GM19328 (cell line): ENCODE data around the gene TBCCD1.
"Not testable (repeated sequence)": the region's sequence is repeated elsewhere in the genome, so short reads cannot be mapped to it uniquely, and the experiment has no call there.

ENCODE experiments used
- ATAC-seq: cut with Tn5 transposase; IDR thresholded peaks from one replicate; pipeline ENCODE4 v1.9.1; 2021; ENCODE audit warnings: mild to moderate bottlenecking, moderate library complexity; ENCODE audit not compliant: unreplicated experiment

Gene TBCCD1

DNA sequence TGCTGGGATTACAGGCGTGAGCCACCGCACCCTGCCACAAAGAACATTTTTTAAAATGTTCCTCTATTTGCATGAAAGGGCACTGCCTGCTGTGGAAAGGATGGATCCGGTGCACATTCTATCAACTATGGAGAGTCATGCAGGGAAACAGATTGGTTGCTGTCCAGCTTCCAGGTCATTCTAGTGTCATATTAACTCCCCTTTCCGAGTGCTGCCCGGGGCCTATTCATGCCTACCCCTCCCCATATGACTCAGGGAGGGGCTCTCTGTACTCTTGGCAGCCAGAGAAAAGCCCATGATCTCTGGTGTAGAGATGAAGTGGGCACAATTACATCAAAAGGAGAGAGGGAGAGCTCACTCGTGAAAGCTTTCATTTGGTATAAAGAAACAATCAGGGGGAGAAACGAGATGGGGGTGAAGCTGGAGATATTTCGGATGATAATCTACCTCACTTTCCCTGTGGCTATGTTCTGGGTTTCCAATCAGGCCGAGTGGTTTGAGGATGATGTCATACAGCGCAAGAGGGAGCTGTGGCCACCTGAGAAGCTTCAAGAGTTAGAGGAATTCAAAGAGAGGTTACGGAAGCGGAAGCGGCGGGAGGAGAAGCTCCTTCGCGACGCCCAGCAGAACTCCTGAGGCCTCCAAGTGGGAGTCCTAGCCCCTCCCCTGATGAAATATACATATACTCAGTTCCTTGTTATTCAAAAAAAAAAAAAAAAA, 29.6 kb upstream of the TBCCD1 start:
- no peak for ATAC-seq

DNA sequence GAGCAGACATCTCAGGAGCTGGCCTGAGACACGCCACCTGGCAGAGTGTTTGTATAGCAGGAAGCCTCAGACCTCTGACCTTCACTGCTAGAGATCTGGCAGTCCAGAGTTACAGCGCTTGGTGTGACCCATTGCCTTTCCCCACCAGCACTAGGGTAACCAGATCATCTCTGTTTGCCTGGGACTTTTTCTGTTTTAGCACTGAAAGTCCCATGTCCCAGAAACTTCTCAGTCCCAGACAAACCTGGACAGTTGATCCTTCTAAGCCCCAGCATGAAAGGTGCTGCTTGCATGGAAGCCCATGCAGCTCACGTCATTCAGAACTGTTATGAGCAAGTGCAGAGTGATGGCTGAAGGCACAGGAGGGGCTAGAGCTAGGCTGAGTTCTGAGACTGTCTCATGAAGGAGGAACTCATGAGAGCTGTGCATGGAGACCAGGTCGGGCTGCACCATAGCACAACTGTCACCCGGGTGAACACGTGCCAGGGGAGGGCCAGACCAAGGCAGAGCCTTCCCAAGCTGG, 27.5 kb upstream of the TBCCD1 start:
- no peak for ATAC-seq

DNA sequence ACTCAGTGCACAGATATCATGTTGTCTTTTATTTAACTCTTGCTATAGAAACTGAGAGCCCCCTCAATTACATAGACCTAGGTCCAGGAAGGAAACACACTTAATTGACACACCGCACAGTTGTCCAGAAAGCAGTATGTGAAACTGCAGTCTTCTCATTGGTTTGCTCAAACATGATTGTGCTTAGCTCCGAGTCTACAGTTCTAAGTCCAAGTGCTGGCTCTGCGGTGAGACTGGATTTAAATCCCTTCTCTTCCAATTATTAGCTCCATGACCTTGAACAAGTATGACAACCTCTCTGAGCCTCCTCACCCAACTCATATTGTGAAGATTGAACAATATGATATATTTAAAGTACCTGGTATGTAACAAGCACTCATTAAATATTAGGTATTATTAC, 26.7 kb upstream of the TBCCD1 start:
- no peak for ATAC-seq

DNA sequence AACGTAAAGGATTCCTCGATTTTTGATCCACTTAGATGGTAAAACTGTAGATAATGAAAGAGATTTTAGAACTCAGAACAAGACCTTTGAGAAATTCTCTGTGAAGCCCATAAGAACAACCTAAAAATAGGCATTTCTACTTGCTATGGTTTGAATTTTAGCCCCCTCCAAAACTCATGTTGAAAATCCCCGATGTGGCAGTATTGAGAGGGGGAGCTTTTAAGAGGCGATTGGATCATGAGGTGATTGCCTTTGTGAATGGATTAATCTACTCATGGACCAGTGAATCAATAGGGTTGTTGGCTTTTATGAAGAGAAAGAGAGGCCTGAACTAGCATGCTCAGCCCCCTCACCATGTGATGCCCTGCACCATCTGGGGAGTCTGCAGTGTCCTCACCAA, 25.5 kb upstream of the TBCCD1 start:
- no peak for ATAC-seq

DNA sequence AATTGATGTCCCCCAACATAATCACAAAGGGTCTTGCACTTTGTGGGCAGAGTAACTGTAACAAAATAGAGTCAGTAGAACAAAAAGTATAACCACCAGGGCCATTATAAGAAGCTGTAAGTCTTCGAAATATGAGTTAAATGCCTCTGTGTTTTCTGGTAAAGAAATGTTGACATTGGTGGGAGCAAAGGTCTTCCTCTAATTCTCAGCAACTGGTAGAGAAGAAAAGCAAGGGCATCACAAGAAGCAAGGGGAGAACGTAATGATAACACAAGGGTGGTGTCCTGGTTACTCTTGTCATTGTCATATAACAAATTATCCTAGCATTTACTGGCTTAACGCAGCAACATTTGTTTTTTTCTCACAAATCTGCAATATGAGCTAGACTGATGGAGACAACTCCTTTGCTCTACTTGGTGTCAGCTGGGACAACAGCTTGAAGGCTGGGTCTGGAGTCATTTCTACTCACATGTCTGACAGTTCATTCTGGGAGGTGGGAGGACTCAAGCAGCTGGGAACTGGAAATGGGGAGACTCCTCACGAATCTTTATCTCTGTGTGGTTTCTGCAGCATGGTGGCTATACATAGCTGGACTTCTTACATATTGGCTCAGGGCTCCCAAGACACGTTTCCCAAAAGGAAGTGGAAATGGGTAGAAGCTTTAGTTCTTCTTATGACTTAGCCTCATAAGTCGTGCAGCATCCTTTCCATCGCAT, 23.6 kb upstream of the TBCCD1 start:
- no peak for ATAC-seq

DNA sequence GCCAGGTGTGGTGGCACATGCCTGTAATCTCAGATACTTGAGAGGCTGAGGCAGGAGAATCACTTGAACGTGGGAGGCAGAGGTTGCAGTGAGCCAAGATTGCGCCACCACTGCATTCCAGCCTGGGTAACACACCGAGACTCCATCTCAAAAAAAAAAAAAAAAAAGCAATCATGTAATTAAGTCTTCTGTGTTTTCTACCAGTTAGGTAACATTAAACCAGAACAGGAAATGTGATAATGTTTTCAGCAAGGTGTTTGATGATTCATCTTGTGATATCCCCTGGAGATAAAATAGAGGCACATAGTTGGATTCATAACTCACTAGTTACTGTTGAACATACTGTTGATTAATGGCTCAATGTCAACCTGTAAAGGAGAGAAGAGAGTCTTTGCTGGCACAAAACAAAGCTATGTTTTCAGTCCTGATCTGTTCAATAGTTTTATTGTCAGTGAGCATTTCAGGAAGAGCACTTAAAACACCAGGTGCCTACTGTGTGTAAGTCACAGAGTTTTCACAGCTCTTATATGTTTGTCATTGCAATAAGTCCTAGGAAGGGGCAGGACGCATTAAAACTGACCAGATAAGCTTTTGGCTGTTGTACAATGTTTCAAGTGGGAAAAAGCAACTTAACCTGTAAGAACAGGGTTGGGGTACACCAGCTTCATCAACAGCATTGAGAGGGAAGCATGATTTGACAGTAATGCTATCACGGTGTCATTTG, 22.9 kb upstream of the TBCCD1 start:
- no peak for ATAC-seq

DNA sequence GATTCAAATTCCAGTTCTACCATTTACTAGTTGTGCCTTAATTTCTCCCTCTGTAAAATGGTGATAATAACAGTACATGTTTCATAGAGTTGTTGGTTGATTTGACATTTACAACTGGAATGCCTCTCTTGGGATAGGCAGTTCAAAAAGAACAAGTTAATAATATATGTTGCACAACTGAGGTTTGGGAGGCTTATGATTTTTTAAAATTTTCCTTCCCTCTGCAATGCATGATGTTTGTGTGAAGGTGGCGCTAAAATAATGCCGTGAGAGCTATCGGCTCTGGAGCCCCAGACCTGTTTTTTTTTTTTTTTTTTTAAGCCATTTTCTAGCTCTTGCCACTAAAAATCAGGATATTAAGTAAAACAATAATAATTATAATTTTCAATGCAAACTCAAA, 22.0 kb upstream of the TBCCD1 start:
- ATAC-seq: no peak

DNA sequence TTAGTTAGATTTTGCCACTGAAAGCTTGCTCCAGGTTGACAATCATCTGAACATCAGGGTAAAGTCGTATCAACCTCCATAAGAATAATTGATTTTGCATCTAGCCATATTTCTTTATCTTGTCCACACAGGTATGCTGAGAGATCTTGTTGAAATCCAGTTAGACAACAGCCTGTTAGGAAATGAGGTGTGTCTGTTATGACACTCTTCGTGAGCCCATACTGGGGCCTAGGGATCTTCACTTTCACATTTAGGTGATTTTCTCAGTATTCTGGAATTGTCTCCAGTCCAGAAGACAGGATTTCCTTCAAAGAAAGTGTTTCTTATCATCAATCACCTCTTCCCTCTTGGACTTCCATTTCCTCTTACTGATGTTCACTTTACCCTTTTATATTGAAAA, 21.5 kb upstream of the TBCCD1 start:
- ATAC-seq: no peak

DNA sequence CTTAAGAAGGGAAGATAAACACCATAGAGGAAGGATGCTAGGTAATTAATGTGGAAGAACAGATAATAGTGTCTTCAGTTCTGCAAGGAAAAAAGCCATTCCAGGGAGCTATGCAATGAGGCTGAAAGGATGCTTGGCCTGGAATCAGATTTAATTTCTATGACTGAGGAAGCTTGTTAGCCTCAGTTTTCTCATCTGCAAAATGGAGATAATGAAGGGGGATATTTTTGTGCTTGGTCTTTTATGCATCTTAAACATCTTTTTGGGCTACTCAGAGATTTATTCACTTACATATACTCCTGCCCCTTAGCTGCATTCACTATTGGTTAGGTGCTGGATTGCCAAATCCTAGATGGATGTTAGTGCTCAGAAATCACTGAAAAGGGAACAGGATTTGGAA, 20.0 kb upstream of the TBCCD1 start:
- no peak for ATAC-seq

DNA sequence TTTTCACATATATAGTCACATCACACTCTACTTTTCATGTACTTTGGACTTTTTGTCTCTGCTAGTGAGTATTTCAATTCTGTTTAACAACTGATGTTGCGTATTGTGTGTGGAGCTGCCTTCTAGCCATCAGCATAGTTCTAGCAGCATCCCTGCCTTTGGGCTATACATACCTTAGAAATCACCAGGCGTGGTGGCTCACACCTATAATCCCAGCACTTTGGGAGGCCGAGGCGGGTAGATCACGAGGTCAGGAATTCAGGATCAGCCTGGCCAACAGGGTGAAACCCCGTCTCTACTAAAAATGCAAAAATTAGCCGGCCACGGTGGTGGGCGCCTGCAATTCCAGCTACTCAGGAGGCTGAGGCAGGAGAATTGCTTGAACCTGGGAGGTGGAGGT, 19.1 kb upstream of the TBCCD1 start:
- ATAC-seq: not testable (repeated sequence)

DNA sequence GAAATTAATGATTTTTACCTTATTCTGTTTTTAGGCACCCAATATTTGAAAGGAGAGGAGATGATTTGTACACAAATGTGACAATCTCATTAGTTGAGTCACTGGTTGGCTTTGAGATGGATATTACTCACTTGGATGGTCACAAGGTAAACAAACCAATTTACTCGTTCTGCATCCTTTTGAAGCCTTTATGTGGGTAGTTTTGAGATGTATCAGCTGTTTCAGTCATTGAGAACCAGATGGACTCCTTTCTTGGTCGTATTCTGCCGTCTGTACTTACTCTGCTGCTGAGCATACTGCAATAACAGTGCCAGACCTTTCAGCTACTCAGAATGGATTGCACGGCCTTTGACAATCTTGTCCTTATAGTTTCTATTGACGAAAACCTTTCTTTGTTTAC, 16.7 kb upstream of the TBCCD1 start:
- no peak for ATAC-seq

DNA sequence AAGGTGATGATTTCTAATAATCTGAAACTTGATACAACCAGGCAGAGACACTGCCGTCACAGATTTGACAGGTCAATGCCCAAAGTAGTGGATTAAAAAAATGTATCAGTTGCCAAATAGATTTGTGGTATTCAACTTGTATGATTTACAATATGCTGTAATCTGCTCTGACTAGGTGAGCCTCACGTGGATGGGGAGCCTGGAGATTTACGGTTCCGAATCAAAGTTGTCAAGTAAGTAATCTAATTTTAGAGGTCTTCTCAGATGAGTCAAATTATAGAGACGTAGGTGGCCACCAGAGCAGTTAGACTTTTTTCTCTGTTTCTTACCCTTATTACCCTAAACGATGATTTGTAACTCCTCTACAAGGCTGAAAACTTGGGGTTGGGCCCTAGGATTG, 15.4 kb upstream of the TBCCD1 start:
- no peak for ATAC-seq

DNA sequence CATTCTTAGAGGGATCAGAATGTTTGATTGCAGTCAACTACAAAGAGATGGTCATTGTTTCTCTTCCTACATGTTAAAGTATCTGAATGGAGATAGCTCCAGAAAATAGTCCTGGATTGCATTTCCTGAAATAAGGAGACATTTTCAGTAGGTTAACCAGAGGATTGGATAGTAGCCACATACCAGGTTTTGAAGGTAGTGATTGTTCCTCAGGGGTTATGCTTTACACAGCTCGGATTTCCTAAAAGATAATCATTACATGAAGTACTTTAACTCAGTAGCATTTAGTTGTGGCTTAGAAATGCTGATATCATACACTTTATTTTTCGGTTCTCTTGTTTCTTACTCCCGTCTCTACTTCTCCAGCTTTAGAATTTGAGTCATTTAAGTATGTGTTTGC, 13.6 kb upstream of the TBCCD1 start:
- no peak for ATAC-seq

DNA sequence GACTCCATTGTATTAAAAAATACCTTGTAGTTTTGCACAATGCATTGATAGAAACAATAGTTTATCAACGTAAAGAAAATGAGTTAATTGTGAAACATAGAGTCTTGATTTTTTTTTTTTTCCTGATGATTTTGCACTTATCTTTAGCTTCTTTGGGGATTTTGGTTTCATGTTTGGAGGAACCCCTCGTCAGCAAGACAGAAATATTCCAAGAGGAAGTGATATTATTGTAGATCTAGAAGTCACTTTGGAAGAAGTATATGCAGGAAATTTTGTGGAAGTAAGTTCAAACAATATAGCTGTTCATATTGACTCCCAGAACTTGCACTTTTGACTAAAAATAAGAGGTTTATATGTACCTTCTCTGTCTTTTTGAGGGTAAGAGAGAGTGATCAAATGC, 10.4 kb upstream of the TBCCD1 start:
- ATAC-seq: no peak

DNA sequence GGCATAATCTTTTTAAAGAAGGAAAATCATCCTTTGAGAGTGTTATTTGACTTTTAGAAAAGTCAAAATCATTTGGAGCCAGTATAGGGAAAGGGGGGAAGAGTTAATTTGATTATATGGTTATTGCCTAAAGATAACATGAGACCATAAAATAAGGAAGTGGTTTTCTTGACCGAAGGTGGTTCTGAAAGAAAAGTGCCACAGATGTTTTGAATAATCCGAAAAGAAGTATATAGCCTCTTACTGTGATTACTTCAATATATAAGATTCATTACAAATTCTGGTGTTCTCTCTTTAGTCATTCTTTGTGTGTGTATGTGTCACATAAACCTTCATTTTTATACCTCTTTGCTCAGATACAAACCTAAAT, 4.5 kb upstream of the TBCCD1 start:
- no peak for ATAC-seq

DNA sequence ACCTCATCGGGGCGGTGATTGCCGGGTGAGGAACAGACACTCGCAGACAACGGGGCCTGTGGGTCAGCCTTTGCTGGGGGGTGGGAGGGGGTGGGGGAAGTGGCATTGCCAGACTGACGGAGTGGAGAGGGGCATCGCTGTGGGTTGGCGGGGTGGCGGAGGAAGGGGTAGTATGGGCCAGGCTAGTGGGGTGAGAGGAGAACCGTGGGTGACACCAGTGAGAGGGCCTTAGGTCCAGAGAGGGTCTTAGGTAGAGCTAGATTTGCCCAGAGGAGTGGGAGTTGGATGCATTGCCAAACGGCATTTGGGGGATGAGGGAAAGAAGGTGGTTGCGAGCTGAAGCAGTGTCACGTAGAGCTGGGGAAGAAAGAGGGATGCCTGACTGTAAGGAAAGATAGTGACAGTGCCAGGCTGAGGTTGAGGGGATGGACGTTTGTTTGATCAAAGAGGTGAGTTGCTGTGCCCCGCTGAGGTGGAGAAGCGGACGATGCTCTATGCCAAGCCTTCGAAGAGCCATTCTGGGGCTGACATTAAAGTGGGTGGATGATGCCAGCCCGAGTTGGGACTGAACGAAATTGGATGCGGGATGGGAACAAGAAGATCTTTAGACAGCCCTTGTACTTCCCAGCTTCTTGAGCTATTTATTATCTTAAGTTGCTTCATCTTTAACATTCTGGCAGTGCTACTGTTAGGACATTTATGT, 4.0 kb upstream of the TBCCD1 start:
- no peak for ATAC-seq

DNA sequence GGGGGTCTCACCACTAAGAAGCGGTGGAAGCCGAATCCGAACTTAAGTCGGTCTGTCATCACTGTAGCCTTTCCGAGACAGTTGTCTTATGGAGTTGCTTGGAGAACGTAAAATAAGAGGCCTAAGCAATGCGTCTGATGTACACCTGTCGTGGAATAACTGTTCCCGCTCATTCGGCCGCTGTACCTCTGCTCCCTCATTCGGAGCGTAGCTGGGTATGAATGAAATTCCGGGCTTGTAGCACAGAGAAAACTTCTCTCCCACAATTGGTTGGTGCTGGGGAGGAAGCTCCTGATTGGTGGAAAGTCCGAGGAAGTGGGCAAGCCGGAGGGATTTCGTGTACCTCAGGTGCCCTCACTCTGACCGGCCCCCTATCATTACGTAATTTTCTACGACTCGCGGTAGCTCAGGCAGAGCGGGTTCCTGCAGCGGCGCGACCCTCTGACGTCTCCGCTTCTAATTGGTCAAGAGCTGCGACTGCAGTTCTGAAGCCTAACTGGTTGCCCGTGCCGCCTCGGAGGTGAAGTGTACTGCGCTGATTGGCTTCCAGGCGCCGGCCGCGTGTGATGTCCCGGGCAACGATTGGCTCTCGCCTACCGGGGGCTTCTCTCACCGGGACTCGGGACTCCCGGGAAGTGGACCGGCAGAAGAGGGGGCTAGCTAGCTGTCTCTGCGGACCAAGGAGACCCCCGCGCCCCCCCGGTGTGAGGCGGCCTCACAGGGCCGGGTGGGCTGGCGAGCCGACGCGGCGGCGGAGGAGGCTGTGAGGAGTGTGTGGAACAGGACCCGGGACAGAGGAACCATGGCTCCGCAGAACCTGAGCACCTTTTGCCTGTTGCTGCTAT, 3.2 kb upstream of the TBCCD1 start, which contains the start of gene DNAJB11:
Gene DNAJB11, plus strand, starts transcription at position 625 of the 845 bp plus-strand sequence. Its CDS starts 178 bp downstream, at position 803.
- peak; percentile 78 for ATAC-seq

DNA sequence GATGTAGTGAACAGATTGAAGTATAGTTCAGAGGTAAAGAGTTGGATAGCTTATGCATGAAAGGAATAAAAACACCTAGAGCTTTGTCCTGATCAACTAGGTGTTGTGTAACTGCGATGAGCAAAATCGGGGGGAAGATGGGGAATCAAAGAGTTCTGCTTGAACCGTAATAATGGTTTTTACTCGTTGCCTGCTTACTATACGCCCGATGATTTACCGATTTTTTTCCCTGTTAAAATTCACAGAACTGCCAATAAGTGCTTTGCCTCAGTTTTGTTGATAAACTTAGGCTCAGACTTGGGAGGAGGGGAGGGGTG, 2.6 kb upstream of the TBCCD1 start:
- no peak for ATAC-seq

DNA sequence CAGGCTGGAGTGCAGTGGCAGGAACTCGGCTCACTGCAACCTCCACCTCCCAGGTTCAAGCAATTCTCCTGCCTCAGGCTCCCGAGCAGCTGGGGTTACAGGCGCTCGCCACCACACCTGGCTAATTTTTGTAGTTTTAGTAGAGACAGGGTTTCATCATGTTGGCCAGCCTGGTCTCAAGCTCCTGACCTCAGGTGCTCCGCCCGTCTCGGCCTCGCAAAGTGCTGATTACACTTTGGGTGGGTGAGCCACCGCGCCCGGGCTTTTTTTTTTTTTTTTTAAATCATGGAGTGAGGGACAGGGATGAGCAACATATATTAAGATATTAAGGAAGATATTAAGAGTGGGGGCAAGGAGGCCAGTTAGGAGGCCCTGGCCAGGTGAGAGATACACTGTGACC, 2.2 kb upstream of the TBCCD1 start:
- ATAC-seq: not testable (repeated sequence)

DNA sequence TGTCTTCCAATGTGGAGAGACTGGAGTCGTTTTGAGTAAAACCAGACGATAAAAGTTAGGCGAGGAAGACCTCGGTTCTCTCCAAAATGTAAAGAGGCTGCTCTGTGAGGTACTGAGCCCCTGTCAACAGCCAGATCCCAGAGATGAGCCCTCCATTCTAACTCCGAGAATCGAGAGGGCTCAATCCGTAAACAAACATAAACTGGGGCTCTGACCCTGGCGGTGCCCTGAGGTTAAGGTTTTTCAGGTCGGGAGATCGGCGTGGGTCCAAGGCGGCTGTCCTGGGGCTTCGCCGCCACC, 417 bp downstream of the TBCCD1 start:
- no peak for ATAC-seq

DNA sequence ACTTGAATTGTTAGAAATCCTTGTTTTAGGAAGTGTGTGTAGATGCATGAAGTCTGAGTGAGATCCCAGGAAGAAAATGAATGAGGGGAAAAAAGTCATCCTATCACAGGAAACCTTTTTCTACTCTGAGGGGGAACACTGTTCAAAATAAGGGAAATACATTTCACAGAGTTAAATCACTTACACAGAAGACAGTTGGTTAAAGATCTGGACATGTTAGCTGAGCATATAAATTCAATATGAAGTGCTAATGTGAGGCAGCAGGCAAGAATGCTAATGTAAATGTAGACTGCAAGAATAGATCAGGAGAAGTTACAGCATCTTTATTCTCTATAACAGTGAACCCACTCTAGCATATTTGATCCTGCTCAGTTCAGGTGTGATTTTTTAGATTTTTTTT, 2.6 kb downstream of the TBCCD1 start:
- ATAC-seq: no peak
